COR-L47 (cell line): ENCODE results near the gene IL1R1.
"Not testable (repeated sequence)": the region's sequence is repeated elsewhere in the genome, so short reads cannot be mapped to it uniquely, and the experiment has no call there.

Experiments used
- DNase-seq: peaks from one replicate; lab custom pipeline; 2025; lab: John Stamatoyannopoulos, UW

The IL1R1 gene, protein sequence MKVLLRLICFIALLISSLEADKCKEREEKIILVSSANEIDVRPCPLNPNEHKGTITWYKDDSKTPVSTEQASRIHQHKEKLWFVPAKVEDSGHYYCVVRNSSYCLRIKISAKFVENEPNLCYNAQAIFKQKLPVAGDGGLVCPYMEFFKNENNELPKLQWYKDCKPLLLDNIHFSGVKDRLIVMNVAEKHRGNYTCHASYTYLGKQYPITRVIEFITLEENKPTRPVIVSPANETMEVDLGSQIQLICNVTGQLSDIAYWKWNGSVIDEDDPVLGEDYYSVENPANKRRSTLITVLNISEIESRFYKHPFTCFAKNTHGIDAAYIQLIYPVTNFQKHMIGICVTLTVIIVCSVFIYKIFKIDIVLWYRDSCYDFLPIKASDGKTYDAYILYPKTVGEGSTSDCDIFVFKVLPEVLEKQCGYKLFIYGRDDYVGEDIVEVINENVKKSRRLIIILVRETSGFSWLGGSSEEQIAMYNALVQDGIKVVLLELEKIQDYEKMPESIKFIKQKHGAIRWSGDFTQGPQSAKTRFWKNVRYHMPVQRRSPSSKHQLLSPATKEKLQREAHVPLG

DNA sequence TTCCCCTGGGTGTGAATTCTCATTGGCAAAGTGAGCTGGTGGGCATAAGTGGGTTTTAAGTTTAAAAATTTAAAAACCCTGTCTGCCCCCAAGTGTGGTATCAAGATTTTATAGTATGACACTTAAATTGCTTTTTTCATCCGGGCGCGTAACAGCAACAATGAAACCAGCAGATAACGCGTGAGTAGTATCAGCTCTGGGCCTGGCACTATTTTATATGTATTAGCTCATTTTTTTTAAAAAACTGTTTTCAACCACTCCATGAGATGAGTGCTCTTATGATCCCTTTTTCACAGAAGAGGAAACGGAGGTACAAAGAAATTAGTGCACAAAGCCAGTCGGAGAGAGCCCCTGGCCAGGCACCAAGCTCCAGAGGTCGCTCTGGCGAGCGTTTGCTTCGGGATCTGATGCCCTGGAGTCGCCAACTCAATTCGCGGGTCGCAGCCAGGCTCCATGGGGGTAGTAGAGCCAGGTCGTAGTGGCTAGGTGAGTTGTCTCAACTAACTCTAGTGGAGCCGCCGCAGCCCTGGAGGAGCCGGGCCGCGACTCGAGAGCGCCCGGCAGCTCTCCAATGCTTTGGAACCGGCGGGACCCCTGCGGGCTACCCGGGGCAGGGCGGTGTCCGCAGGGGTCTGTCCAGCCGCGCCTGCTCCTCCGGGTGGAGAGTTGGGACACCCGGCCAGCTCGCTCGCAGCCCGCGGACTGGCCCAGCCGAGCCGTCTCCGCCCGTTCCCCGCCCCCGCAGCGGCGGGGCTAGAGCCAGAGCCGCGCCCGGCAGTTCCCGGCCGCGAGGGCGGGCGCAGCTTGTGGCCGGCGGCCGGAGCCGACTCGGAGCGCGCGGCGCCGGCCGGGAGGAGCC, at the start of gene IL1R1:
Gene IL1R1, plus strand, starts transcription at position 777 of the 859 bp plus-strand sequence. CDS start 14,979 bp downstream, outside the sequence.
- DNase-seq = no peak

DNA sequence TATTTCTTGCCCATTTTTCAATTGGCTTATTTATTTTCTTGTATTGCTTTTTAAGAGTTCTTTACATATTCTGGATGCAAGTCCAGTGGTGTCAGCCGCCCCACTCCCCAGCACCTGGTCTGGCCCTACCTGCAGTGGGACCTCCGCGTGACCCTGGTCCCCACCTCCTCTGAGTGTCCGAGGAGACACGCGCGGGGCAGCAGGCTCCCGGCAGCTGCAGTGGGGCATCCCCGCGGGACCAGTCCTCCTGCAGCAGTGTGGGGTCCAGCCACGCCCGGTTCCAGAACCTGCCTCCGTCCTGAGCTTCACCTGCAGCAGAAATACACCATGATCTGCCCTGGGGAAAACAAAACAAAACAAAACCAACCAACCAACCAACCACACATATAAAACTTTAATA, 48.9 kb upstream of the IL1R1 start:
- DNase-seq = no peak

DNA sequence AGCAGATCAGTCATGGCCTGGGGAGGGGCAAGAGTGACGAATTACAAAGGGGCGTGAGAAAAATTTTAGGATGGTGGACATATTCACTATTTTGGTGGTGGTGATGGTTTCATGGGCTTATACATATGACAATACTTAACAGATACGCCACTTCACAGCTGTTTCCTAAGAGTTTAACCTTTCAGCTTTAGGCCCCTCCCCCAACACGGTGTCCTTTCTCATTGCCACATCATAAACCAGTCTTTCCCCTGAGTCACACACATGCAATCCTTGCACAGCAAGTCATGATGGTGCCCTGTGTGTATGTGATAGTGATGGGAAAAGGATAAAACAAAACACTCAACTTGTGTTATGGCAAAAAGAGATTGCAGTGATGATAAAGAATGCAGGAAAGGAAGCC, 47.6 kb upstream of the IL1R1 start:
- no peak for DNase-seq

DNA sequence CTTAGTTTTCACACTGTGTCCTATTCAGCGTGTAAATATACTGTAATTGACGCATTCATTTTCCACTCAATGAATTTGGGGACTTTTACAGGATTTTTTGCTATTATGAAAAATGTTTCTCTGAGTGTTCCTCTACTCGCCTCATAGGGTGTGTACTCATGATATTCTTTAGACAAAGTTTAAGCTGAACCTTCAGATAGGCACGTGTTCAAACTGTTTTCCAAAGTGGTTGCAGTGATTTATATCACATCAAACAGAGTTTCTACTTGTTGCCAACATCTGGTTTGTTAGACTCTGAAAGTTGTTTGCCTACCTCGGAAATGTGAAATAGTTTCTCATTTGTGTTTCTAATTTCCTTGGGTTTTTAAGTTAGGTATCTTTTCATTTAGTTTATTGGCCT, 46.4 kb upstream of the IL1R1 start:
- no peak for DNase-seq

DNA sequence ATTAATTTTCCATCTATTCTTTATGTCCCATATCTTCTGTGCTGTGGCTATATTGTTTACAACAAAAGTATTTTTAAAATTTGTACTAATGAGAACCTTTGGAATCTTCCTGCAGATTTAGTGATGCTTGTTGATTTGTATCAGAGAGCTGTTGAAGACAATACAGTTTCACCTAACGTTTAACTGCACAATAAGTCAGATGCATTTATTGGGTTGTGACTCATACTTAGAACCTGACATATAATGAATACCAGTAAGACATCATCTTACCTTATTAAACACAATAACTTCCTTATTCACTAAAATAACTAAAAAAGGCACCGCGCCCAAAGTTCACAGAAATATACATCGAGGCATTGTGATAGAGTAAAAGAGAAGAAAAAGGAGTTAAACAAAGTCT, 43.8 kb upstream of the IL1R1 start:
- DNase-seq = no peak

DNA sequence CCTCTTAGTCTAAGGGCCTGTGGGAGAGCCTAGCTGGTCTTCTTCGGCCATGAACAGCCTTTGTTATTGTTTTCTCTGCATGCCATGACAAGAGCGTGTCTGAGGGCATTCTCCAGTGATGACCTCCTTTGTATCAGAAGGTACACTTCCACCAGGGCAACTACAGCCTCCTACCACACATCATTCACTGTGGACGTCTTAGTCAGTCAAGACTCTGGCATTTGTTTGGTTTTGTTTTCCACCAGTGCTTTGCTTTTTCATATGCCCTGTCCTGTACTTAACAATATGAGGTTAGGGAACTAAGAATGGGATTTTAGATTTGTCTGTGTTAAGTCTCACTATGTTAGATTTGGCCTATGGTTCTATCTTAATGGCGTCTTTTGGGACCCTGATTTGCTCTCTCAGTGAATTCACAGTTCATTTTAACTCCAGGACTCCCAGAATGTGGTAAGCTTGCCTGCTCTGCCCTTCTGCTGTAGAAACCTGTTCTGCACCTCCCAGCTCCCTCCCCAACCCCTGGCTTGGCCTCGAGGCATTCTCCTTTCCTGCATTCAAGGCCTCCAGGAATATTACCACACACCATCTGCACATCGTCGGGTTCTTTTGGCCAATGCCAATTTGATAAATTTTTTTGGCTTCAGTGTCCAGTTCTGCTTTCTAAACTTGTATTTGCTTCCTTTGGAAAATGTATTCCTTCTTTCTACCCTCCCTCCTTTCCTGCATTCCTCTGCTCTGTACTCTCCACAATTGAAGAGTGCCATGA, 42.8 kb upstream of the IL1R1 start:
- no peak for DNase-seq

DNA sequence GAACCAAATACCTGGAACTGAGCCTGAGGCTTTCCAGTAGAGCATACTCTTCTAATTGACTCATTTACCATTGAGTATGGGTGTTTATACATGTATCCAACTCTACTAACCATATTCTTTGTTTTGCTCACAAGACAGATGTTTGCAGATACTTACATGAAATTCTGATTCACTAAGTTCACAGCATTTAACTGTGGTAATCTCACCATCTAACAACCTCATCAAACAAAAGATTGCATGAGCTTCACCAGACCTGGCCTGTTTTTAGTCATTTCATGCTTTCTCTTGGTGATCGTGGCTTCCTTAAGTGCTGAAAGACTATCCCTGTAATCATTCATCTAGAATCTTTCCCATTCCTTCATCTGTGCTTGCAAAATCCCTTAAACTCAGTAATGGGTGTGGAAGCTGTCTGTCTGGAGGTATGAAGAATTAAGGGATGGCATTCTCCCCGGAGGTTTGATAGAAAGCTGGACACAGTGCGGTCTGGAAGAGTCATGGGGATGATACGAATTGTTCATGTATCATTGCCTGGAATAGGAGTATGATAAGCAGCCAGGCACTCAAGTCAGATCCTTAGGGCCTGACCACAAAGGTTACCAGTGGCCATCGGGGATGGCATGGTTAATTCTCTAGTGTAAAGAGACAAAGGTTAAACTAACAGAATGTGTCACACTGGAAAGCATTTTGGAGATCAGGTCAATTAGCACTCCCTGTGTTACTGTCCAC, 42.0 kb upstream of the IL1R1 start:
- no peak for DNase-seq

DNA sequence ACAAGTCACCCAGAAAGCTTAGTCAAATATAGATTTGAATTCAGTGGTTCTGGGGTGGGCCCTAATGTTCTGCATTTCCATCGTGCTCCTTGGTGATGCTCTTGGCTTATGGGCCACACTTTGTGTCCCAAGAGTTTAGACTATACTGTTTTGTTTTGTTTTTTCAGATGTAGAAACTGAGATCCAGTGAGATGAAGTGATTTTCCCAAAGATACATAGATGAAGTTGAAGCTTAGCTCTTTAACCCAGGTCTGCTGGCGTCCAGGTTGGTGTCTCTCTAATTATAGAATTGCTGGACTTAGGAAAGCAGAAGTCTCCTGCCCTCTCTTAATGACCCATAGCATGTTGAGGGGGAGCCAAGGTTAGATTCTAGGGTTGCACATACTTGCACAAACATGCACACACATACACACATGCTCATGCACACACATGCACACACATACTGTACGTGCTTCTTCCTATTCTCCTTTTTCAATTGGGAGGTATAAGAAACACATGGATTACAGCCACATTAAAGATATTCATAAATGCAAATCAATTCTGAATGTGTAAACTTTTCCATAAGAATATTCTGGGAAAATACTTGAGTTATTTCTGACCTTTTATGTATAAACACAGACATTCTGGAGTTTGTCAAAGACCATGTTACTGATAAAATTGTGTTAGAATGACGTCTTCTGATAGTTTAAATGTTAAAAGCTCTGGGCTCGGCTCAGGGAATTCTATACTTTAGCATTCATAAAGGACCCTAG, 41.3 kb upstream of the IL1R1 start:
- DNase-seq = no peak

DNA sequence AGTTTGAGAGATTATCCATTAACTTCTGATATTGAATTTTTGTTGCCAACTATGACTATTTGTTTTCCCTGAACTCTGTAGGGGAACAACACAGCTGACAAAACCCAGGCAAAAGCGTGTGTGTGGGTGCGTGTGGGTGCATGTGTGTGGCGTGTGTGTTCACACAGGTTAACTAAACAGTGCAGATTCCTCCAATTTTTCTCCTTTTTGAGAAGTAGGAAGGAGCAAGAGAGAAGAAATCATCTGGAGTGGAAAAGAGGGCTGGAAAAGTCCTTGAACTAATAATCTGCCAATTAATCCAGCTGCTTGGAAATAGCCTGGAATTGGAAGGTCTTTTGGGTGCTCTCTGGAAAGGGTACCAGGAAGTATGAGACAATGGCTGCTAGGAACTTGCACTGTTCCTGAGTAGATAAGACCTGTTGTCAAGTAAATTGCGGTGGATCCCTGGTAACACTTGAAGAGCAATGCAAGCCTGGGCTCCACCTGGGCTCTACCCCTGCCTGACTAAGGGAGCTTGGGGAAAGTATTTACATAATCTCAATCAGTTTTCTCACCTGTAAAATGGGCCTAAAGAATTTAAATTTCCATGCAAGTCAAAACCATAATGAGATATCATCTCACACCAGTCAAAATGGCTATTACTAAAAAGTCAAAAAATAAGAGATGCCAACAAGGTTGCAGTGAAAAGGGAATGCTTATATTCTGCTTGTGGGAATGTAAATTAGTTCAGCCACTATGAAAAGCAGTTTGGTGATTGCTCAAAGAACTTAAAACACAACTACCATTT, 40.5 kb upstream of the IL1R1 start:
- DNase-seq = no peak

DNA sequence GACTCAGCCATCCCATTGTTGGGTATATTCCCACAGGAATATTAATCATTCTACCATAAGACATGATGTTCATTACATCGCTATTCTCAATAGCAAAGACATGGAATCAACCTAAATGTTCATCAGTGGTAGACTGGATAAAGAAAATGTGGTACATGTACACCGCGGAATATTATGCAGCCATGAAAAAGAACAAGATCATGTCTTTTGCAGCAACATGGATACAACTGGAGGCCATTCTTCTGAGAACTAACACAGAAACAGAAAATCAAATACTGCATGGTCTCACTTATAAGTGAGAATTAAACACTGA, 40.0 kb upstream of the IL1R1 start:
- DNase-seq = not testable (repeated sequence)

DNA sequence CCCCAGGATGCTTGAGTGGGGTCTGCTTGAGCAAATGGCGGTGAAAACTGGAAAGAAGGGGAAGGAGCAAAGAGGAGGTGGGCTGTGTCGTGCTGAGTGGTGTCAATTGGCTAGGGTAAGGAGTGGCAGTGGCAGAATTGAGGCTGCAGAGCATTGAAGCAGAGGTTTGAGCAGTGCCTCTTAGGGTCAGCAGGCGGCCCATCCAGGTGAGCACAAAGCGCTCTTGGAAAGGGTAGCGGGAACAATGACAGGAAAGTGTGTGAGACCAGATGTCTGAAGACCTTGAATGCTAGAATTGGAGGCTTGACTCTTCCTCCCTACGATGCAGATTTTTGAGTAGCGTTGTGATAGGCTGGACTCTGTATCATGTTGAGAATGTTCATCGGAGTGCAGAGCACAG, 39.3 kb upstream of the IL1R1 start:
- no peak for DNase-seq

DNA sequence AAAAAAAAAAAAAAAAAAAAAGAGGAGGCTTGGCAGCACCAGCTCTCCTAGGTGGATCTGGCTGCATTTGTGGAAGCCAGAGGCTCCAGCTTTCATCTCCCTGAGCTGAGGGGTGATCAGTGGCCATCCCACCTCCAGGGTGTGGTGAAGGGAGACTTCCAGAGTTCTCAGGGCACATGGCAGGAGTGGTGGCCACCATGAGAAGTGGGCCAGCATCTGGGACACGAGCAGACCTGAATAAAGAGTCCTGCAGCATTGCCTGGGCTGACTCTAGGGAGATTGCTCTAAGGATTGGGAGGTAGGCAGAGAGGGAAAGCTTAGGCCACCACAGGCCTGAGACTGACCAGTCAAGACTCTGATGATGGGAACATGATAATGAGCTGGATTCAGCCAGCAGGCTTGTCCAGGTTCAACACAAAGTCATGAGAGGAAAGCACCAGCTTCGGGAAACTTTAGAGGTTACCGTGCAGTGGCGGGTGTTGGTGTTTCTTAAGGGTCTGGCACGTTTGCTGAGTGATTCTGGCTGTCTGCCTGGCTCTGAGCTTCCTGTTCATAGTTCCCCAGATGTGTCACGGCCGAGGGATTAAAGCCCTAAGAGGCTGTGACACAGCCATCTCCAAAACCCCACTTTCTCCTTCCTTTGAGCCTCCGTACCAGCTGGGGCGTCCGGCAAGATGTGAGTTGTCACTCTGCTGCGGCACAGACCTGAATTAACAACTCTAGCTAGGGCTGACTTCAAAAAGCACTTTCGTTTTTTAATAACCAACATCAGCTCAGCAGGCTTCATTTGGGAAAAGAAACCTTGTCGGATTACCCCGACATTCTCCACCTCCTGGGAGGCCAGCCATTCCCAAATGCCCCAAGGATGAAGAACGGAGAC, 38.3 kb upstream of the IL1R1 start:
- DNase-seq = no peak

DNA sequence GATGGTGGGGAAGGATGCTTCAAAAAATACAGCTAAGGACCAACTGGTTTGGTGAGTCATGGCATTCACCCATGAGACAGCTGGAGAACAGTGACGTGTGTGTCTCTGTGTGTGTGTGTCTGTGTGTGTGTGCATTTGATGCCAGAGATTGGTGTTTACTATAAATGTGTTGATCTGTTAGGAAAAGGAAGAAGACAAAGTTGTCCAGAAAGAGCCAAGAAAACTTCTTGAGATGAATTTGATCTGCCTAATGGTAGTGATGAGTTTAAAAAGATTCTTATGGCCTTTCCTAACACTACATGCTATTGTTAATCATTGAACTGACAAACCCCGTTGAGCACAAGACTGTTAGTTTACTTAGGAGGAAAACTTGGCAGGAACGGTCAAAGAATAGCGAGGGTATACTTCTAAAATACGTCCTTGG, 36.4 kb upstream of the IL1R1 start:
- DNase-seq = no peak

DNA sequence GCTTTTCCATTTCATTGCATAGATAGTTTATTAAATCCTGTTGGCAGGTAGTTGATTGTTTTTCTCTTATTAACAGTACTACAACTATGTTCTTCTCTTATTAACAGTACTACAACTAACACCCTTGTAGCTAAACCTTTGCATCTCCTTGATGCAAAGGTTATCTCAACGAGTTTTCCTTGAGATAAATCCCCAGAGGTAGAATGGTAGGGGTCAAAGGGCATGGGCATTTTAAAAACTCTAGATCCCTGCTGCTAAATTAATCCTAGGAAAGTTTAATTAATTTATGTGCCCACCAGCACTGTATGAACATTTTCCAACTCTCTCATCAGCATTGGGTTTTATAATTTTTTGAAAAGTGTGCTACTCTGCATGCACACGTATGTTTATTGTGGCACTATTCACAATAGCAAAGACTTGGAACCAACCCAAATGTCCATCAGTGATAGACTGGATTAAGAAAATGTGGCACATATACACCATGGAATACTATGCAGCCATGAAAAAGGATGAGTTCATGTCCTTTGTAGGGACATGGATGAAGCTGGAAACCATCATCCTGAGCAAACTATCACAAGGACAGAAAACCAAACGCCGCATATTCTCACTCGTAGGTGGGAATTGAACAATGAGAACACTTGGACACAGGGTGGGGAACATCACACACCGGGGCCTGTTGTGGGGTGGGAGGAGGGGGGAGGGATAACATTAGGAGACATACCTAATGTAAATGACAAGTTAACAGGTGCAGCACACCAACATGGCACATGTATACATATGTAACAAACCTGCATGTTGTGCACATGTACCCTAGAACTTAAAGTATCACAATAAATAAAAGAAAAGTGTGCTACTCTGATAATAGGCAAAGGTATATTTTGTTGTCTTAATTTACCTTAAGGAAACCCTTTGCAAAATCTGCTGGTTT, 35.5 kb upstream of the IL1R1 start:
- not testable (repeated sequence) for DNase-seq

DNA sequence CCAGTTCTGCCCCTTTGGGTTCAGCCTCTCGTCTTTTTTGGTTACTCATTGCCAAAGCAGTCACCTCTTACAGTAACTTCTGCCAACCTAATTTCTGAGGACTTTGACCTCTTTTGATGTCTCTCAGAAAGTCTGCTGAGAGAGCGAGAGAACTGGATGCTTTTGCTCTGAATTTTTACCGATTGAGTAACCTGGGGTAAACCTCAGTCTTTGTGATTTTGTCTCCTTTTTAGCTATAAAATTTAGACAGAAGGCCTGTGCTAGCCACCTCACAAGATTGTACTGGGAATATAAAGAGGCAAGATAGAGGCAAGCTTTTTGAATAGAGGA, 34.8 kb upstream of the IL1R1 start:
- DNase-seq = no peak

DNA sequence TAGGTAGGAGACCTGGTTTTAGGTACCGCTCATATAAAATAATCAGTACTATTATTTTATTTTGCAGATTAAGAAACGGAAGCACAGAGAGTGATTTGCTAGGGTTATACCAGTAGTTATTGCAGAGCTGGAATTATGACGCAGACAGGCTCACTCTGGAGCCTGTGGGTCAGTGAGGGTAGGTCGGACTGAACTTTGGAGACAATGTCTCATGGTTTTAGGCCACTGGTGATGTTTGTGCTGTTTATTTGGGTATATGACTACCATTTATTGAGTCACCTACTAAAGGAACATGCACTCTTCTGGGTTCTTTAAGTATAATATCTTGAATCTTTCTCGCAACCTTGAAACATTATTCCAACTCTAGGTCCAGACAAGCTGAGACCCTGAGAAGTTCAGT, 33.5 kb upstream of the IL1R1 start:
- no peak for DNase-seq

DNA sequence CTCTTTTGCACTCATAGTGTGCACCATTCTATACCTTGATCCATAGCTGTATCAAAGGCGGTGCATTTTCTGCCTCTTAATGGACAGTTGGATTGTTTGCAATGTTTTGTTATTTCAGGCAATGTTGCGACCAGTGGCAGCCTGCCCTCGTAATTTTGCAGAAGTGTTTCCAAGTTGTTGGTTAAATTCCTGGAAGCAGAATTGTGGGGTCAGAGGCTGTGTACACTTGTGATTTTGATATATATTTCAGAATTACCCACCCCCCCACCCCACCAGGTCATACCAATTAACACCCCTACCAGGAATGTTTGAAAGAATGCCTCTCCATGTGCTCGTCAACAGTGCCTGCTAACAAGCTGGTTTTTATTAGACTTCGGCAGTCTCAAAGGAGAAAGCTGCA, 32.4 kb upstream of the IL1R1 start:
- DNase-seq = no peak
